Measurements from ENCODE around the gene AAMDC. TPM values are rescaled to one million over a fixed set of nuclear protein-coding genes. Genes with fewer than 3 reads are reported as not detected.

The AAMDC gene
- total and polyA plus RNA-seq, 9 donors, result 37.0 to 48.3 (median 43.4) TPM

Other genes starting within 250 kb of the AAMDC start
- gene AQP11, start 231.2 kb upstream of the AAMDC start, total RNA-seq, result 0.75 TPM
- gene AQP11, start 231.2 kb upstream of the AAMDC start, polyA plus RNA-seq (ENCODE audit: insufficient read depth in 1 of 8, insufficient read length in 8 of 8, low replicate concordance in 1 of 8), result 1 to 10 TPM in 6 of 8 donors, under 1 TPM in 2; 0.92 to 1.7 (median 1.4) TPM
- gene CLNS1A, start 183.3 kb upstream of the AAMDC start, total RNA-seq, result 152 TPM
- 100 to 1,000 TPM; 109 to 166 (median 125) TPM for gene CLNS1A, start 183.3 kb upstream of the AAMDC start, polyA plus RNA-seq (ENCODE audit: insufficient read depth in 1 of 8, insufficient read length in 8 of 8, low replicate concordance in 1 of 8)
- 36.9 TPM for gene RSF1, start 422 bp upstream of the AAMDC start, total RNA-seq
- 10 to 100 TPM; 25.8 to 46.1 (median 37.3) TPM for gene RSF1, start 422 bp upstream of the AAMDC start, polyA plus RNA-seq (ENCODE audit: insufficient read depth in 1 of 8, insufficient read length in 8 of 8, low replicate concordance in 1 of 8)
- 26.4 TPM for gene INTS4, start 173.5 kb downstream of the AAMDC start, total RNA-seq
- gene INTS4, start 173.5 kb downstream of the AAMDC start, polyA plus RNA-seq (ENCODE audit: insufficient read depth in 1 of 8, insufficient read length in 8 of 8, low replicate concordance in 1 of 8), result 10 to 100 TPM; 21.5 to 26.8 (median 23.4) TPM
- gene KCTD14, start 202.1 kb downstream of the AAMDC start, total RNA-seq, result 0.89 TPM
- gene KCTD14, start 202.1 kb downstream of the AAMDC start, polyA plus RNA-seq (ENCODE audit: insufficient read depth in 1 of 8, insufficient read length in 8 of 8, low replicate concordance in 1 of 8), result 1 to 10 TPM in 7 of 8 donors, under 1 TPM in 1; 0.99 to 2.0 (median 1.7) TPM
- gene THRSP, start 242.7 kb downstream of the AAMDC start, total RNA-seq, result 0.13 TPM
- gene THRSP, start 242.7 kb downstream of the AAMDC start, polyA plus RNA-seq (ENCODE audit: insufficient read depth in 1 of 8, insufficient read length in 8 of 8, low replicate concordance in 1 of 8), result 1 to 10 TPM in 1 of 8 donors, under 1 TPM in 6, not detected in 1; 0.13 to 1.3 (median 0.21) TPM